OCI-LY1 (cell line): Measurements from ENCODE around the gene AKIRIN2.

Source experiments
- H2AFZ ChIP-seq: fragments of 200-600 bp; sonication (generic), shearing (Covaris generic); 2 replicates; pipeline ENCODE4 v1.6.0; 2014; ENCODE audit warnings: antibody characterized with exemption, mild to moderate bottlenecking, low read length
- H3F3A ChIP-seq: fragments of 200-600 bp; sonication (generic), shearing (Covaris generic); 2 replicates; pipeline ENCODE4 v1.6.0; 2014; ENCODE audit warnings: mild to moderate bottlenecking, antibody characterized with exemption, low read length, moderate library complexity; ENCODE audit not compliant: insufficient read depth
- H3K27ac ChIP-seq: fragments of 200-600 bp; sonication (generic); 2 replicates; pipeline ENCODE4 v1.5.1; 2014; ENCODE audit warnings: low read length, mixed run types, mild to moderate bottlenecking, low read depth; ENCODE audit not compliant: poor library complexity, severe bottlenecking
- H3K27me3 ChIP-seq: fragments of 200-600 bp; sonication (generic); 2 replicates; pipeline ENCODE4 v1.6.0; 2014; ENCODE audit warnings: antibody characterized with exemption, mild to moderate bottlenecking, low read length, moderate library complexity; ENCODE audit not compliant: insufficient read depth
- H3K36me3 ChIP-seq: fragments of 200-600 bp; sonication (generic); 2 replicates; pipeline ENCODE4 v1.6.1; 2014; ENCODE audit warnings: mild to moderate bottlenecking, antibody characterized with exemption, low read length, moderate library complexity, mixed read lengths; ENCODE audit not compliant: insufficient read depth
- H3K4me1 ChIP-seq: fragments of 200-600 bp; sonication (generic); 2 replicates; pipeline ENCODE4 v1.5.1; 2014; ENCODE audit warnings: mild to moderate bottlenecking, low read length, moderate library complexity; ENCODE audit not compliant: insufficient read depth, severe bottlenecking
- H3K4me2 ChIP-seq: fragments of 200-600 bp; sonication (generic), shearing (Covaris generic); 2 replicates; pipeline ENCODE4 v1.6.1; 2014; ENCODE audit warnings: low read length
- H3K4me3 ChIP-seq: fragments of 200-600 bp; sonication (generic); 2 replicates; pipeline ENCODE4 v1.5.1; 2014; ENCODE audit warnings: low read length, low read depth, mild to moderate bottlenecking, mixed read lengths; ENCODE audit not compliant: poor library complexity, severe bottlenecking
- H3K79me2 ChIP-seq: fragments of 200-600 bp; shearing (Covaris generic); 2 replicates; pipeline ENCODE4 v1.6.1; 2016; ENCODE audit warnings: mixed run types, low read length, mixed read lengths; ENCODE audit not compliant: insufficient read depth
- H3K9ac ChIP-seq: fragments of 200-600 bp; sonication (generic), shearing (Covaris generic); 2 replicates; pipeline ENCODE4 v1.6.1; 2014; ENCODE audit warnings: mild to moderate bottlenecking, low read length, mixed read lengths
- H3K9me2 ChIP-seq: fragments of 200-600 bp; sonication (generic), shearing (Covaris generic); 2 replicates; pipeline ENCODE4 v1.6.1; 2014; ENCODE audit warnings: low read depth, mild to moderate bottlenecking, low read length, mixed read lengths
- H3K9me3 ChIP-seq: fragments of 200-600 bp; shearing (Covaris generic); 2 replicates; pipeline ENCODE4 v1.6.1; 2014; ENCODE audit warnings: low read length, mixed read lengths
- H4K20me1 ChIP-seq: fragments of 200-600 bp; sonication (generic), shearing (Covaris generic); 2 replicates; pipeline ENCODE4 v1.6.0; 2016; ENCODE audit warnings: mild to moderate bottlenecking, low read length; ENCODE audit not compliant: insufficient read depth
- EZH2 ChIP-seq: fragments of 200-600 bp; sonication (generic), shearing (Covaris generic); IDR thresholded peaks from 2 replicates; pipeline ENCODE4 v1.8.0; 2017; ENCODE audit warnings: borderline replicate concordance, mixed run types, mild to moderate bottlenecking, antibody characterized with exemption, low read length, moderate library complexity, mixed read lengths
- TF ChIP-seq, protein P1 (sequence below): fragments of 200-600 bp; sonication (generic), shearing (Covaris generic); IDR thresholded peaks from 2 replicates; pipeline ENCODE4 v1.5.1; 2017; ENCODE audit warnings: mild to moderate bottlenecking, antibody characterized with exemption, low read length, moderate library complexity, mixed read lengths

AKIRIN2 gene

GRCh38 chr6:87656857-87657256 lies 45.2 kb downstream of the AKIRIN2 start:
- no peaks in the 10 kb centered on the region for H3K9me2 ChIP-seq
- no peak for TF ChIP-seq EZH2
- TF ChIP-seq, protein P1, sequence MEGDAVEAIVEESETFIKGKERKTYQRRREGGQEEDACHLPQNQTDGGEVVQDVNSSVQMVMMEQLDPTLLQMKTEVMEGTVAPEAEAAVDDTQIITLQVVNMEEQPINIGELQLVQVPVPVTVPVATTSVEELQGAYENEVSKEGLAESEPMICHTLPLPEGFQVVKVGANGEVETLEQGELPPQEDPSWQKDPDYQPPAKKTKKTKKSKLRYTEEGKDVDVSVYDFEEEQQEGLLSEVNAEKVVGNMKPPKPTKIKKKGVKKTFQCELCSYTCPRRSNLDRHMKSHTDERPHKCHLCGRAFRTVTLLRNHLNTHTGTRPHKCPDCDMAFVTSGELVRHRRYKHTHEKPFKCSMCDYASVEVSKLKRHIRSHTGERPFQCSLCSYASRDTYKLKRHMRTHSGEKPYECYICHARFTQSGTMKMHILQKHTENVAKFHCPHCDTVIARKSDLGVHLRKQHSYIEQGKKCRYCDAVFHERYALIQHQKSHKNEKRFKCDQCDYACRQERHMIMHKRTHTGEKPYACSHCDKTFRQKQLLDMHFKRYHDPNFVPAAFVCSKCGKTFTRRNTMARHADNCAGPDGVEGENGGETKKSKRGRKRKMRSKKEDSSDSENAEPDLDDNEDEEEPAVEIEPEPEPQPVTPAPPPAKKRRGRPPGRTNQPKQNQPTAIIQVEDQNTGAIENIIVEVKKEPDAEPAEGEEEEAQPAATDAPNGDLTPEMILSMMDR: no peak
- no peak overlapping the region for H3K9ac ChIP-seq
- H3F3A ChIP-seq: no peaks in the 10 kb centered on the region
- no peaks in the 10 kb centered on the region for H3K79me2 ChIP-seq
- no peak overlapping the region for H3K4me3 ChIP-seq
- peaks cover 9% of the 10 kb centered on the region for H3K4me1 ChIP-seq
- no peaks in the 10 kb centered on the region for H4K20me1 ChIP-seq
- peaks cover 44% of the 10 kb centered on the region for H3K36me3 ChIP-seq
- no peaks in the 10 kb centered on the region for H3K27me3 ChIP-seq
- H2AFZ ChIP-seq: no peak overlapping the region
- H3K9me3 ChIP-seq: no peaks in the 10 kb centered on the region
- no peak overlapping the region for H3K4me2 ChIP-seq
- H3K27ac ChIP-seq: peak overlapping the region; percentile 6

DNA sequence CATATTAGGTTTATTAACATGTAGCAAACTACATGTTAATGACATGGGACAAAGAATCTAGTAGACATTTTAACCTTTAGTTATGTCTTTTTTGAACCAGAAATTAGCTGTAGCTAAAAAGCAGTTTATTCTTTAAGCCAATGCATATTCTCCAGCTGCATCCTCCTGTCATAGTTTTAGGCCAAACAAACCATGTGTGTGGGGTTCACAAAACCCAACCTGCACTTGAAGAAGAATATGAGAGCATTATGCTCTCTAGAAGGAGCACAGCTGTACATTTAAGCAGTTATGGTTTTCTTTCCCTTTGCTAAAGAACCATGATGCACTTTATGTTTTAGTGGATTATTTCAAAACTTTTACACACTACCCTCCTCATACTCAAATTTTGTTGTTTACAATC lies 46.2 kb downstream of the AKIRIN2 start:
- H3K36me3 ChIP-seq: peaks cover 39% of the 10 kb centered on the region
- no peak overlapping the region for H3K4me3 ChIP-seq
- H3K9me2 ChIP-seq: no peaks in the 10 kb centered on the region
- H4K20me1 ChIP-seq: no peaks in the 10 kb centered on the region
- no peak for TF ChIP-seq EZH2
- TF ChIP-seq, protein P1: no peak
- no peaks in the 10 kb centered on the region for H3K79me2 ChIP-seq
- no peak overlapping the region for H3K9ac ChIP-seq
- H2AFZ ChIP-seq: no peak overlapping the region
- H3K4me1 ChIP-seq: peaks cover 9% of the 10 kb centered on the region
- H3K9me3 ChIP-seq: no peaks in the 10 kb centered on the region
- H3K27me3 ChIP-seq: no peaks in the 10 kb centered on the region
- no peak overlapping the region for H3K27ac ChIP-seq
- H3K4me2 ChIP-seq: no peak overlapping the region
- no peaks in the 10 kb centered on the region for H3F3A ChIP-seq

GRCh38 chr6:87654875-87655454 lies 47.1 kb downstream of the AKIRIN2 start:
- no peak for TF ChIP-seq EZH2
- TF ChIP-seq, protein P1: no peak
- no peaks in the 10 kb centered on the region for H3K27me3 ChIP-seq
- H3K9me2 ChIP-seq: no peaks in the 10 kb centered on the region
- no peak overlapping the region for H3K4me3 ChIP-seq
- no peaks in the 10 kb centered on the region for H3F3A ChIP-seq
- H3K27ac ChIP-seq: no peak overlapping the region
- H3K4me2 ChIP-seq: no peak overlapping the region
- H3K9me3 ChIP-seq: no peaks in the 10 kb centered on the region
- no peaks in the 10 kb centered on the region for H3K79me2 ChIP-seq
- no peak overlapping the region for H2AFZ ChIP-seq
- H3K9ac ChIP-seq: no peak overlapping the region
- H4K20me1 ChIP-seq: no peaks in the 10 kb centered on the region
- H3K36me3 ChIP-seq: peaks cover 39% of the 10 kb centered on the region
- H3K4me1 ChIP-seq: peaks cover 9% of the 10 kb centered on the region
